Hepatocyte (in vitro differentiated cells): ENCODE results near the gene CST11. TPM values are rescaled to one million over a fixed set of nuclear protein-coding genes. Genes with fewer than 3 reads are reported as not detected.

Experiments used
- DNase-seq: peaks from one replicate; pipeline ENCODE4 v3.0.0-alpha.2; 2016; ENCODE audit warnings: low spot score
- H2AFZ ChIP-seq: fragments of 200-600 bp; sonication (generic); 2 replicates; pipeline ENCODE4 v1.6.0; 2016; ENCODE audit warnings: antibody characterized with exemption, mild to moderate bottlenecking
- H3K27ac ChIP-seq: fragments of 200-600 bp; sonication (generic); 2 replicates; pipeline ENCODE4 v1.5.1; 2016; ENCODE audit warnings: mild to moderate bottlenecking
- H3K27me3 ChIP-seq: fragments of 200-600 bp; sonication (generic); 2 replicates; pipeline ENCODE4 v1.6.1; 2016
- H3K36me3 ChIP-seq: fragments of 200-600 bp; sonication (generic); replicated peaks from 2 replicates; pipeline ENCODE4 v1.5.1; 2016; ENCODE audit warnings: low read depth; ENCODE audit not compliant: insufficient read depth
- H3K4me1 ChIP-seq: fragments of 200-600 bp; sonication (generic); 2 replicates; pipeline ENCODE4 v1.5.1; 2016; ENCODE audit warnings: mild to moderate bottlenecking, moderate library complexity; ENCODE audit not compliant: insufficient read depth
- H3K4me2 ChIP-seq: fragments of 200-600 bp; sonication (generic); 2 replicates; pipeline ENCODE4 v1.6.0; 2016
- H3K4me3 ChIP-seq: fragments of 200-600 bp; sonication (generic); 2 replicates; pipeline ENCODE4 v1.5.1; 2016; ENCODE audit warnings: mild to moderate bottlenecking
- H3K79me2 ChIP-seq: fragments of 200-600 bp; sonication (generic); 2 replicates; pipeline ENCODE4 v1.6.0; 2017; ENCODE audit warnings: mild to moderate bottlenecking
- H3K9me2 ChIP-seq: fragments of 200-600 bp; sonication (generic); replicated peaks from 2 replicates; pipeline ENCODE4 v1.6.0; 2017; ENCODE audit warnings: mild to moderate bottlenecking; ENCODE audit not compliant: insufficient read depth
- H3K9me3 ChIP-seq: fragments of 200-600 bp; sonication (generic); 2 replicates; pipeline ENCODE4 v1.5.1; 2016; ENCODE audit warnings: low read depth, mild to moderate bottlenecking
- H4K20me1 ChIP-seq: fragments of 200-600 bp; sonication (generic); 2 replicates; pipeline ENCODE4 v1.6.0; 2016; ENCODE audit warnings: mild to moderate bottlenecking; ENCODE audit not compliant: insufficient read depth, poor library complexity, severe bottlenecking
- CTCF ChIP-seq: fragments of 200-600 bp; sonication (generic); IDR thresholded peaks from 2 replicates; pipeline ENCODE4 v1.5.1; 2016; ENCODE audit warnings: antibody characterized with exemption, mild to moderate bottlenecking; ENCODE audit not compliant: poor library complexity
- EZH2 ChIP-seq: fragments of 200-600 bp; sonication (generic); IDR thresholded peaks from 2 replicates; pipeline ENCODE4 v1.6.1; 2016; ENCODE audit warnings: antibody characterized with exemption, mild to moderate bottlenecking, borderline replicate concordance
- EZH2phosphoT487 ChIP-seq: fragments of 200-600 bp; sonication (generic); IDR thresholded peaks from one replicate; pipeline ENCODE4 v1.6.1; 2018; ENCODE audit warnings: antibody characterized with exemption, mild to moderate bottlenecking, low read depth, moderate library complexity; ENCODE audit not compliant: unreplicated experiment, severe bottlenecking
- WGBS: methylation state at CpG from one replicate; pipeline ENCODE4 v1.1.6; 2016; ENCODE audit warnings: low lambda C conversion rate; ENCODE audit errors: missing lambda C conversion rate; 5-methylcytosine and 5-hydroxymethylcytosine counted together
- polyA plus RNA-seq: library from polyadenylated mRNA; unstranded; fragments of >200 nt; fragmentation: Nextera tagmentation; extraction: Ambion mirVana; gene quantifications from 2 replicates; pipeline ENCODE4 v1.2.1, GENCODE V29; 2016
- total RNA-seq: library from RNA; depleted of rRNA; stranded (reverse); fragments of >200 nt; gene quantifications from 2 replicates; pipeline ENCODE4 v1.2.3, GENCODE V29; 2014

The CST11 gene
- total and polyA plus RNA-seq, 2 experiments from 2014 or later, result not detected

DNA sequence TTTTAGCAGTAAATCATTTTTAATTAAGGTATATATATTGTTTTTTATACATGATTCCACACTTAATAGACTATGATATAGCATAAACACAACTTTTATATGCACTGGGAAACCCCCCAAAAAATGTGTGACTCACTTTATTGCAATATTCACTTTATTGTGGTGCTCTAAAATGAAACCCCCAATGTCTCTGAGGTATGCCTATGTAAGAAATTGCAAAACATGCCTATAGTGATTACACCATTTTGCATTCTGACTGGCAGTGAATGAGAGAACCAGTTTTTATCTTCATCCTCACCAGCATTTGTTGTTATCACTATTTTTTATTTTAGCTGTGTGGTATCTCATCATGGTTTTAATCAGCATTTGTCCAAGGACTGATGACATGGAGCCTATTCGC lies 8.5 kb upstream of the CST11 start:
- Histone ChIP-seq H3K9me3 (no peaks in the 10 kb centered on the region), H3K36me3 (no peaks in the 10 kb centered on the region), H3K4me1 (no peaks in the 10 kb centered on the region), H3K9me2 (no peaks in the 10 kb centered on the region), H3K27me3 (no peaks in the 10 kb centered on the region), H3K79me2 (no peaks in the 10 kb centered on the region), H2AFZ (no peak overlapping the region), H3K27ac (no peak overlapping the region), H4K20me1 (no peaks in the 10 kb centered on the region), H3K4me3 (no peak overlapping the region), H3K4me2 (no peak overlapping the region)
- 89% methylated on average over 1 of the region's 1 CpG for WGBS
- DNase-seq, result no peak
- TF ChIP-seq EZH2 (no peak), EZH2phosphoT487 (no peak), CTCF (no peak)

DNA sequence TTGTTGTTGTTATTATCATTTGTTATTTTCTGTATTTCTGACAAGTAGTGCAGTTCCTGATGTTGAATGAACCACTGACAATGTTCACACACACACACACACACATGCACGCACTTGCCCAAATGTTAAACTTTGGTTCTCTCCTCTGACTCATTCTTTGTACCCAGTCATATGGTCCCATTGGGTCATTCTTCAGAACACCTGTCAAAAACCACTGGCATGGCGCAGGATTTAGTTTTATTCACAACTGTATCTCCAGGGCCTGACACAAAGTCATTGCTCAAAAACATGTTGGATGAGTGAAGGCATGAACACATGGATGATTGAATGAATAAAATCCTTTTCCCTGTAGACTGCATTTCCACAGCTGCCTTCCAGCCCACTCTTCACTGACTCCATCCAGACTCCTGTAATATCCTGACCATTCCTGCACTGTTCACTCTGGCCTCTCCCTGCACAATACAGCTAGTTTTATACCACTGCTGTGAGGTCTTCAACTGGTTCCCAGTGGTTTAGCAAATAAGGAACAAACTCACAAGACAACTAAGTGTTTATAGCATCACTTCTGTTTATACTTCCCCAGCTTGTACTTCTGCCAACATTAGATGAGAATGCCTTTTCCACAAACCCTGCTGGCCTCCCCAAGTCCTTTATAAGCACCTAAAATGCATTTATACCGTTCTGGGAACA lies 6.9 kb upstream of the CST11 start:
- 87% methylated on average over 3 of the region's 3 CpGs for WGBS
- no peaks in the 10 kb centered on the region for H3K4me1 ChIP-seq
- H4K20me1 ChIP-seq, result no peaks in the 10 kb centered on the region
- no peak overlapping the region for H3K4me2 ChIP-seq
- H3K9me2 ChIP-seq, result no peaks in the 10 kb centered on the region
- H3K9me3 ChIP-seq, result no peaks in the 10 kb centered on the region
- no peak for DNase-seq
- no peaks in the 10 kb centered on the region for H3K27me3 ChIP-seq
- H3K36me3 ChIP-seq, result no peaks in the 10 kb centered on the region
- TF ChIP-seq CTCF (no peak), EZH2phosphoT487 (no peak), EZH2 (no peak)
- H3K79me2 ChIP-seq, result no peaks in the 10 kb centered on the region
- H3K4me3 ChIP-seq, result no peak overlapping the region
- H2AFZ ChIP-seq, result no peak overlapping the region
- peak overlapping the region; percentile 58 for H3K27ac ChIP-seq

- Histone ChIP-seq H4K20me1 (no peaks in the 10 kb centered on the region), H3K27ac (no peak overlapping the region), H3K9me2 (no peaks in the 10 kb centered on the region), H3K36me3 (no peaks in the 10 kb centered on the region), H2AFZ (no peak overlapping the region), H3K4me2 (no peak overlapping the region), H3K79me2 (no peaks in the 10 kb centered on the region), H3K27me3 (no peaks in the 10 kb centered on the region), H3K4me1 (peaks cover 3% of the 10 kb centered on the region), H3K4me3 (no peak overlapping the region), H3K9me3 (no peaks in the 10 kb centered on the region)
- no peak for DNase-seq
- no peak for TF ChIP-seq EZH2phosphoT487
- TF ChIP-seq EZH2, result no peak
- TF ChIP-seq CTCF, result no peak
- 90% methylated on average over 7 of the region's 7 CpGs for WGBS
Observed at GRCh38 chr20:23456873-23457272, 4.2 kb upstream of the CST11 start.
